Nucleus accumbens (tissue), 56 donors: Measurements from ENCODE around the gene RHOU.
A peak's percentile ranks its signal among the peaks of the same experiment; 100 is the strongest.

Source experiments
- DNase-seq, 56 donors: peaks; one replicate each; lab custom pipeline; 2025; lab: John Stamatoyannopoulos, UW

Gene RHOU

DNA sequence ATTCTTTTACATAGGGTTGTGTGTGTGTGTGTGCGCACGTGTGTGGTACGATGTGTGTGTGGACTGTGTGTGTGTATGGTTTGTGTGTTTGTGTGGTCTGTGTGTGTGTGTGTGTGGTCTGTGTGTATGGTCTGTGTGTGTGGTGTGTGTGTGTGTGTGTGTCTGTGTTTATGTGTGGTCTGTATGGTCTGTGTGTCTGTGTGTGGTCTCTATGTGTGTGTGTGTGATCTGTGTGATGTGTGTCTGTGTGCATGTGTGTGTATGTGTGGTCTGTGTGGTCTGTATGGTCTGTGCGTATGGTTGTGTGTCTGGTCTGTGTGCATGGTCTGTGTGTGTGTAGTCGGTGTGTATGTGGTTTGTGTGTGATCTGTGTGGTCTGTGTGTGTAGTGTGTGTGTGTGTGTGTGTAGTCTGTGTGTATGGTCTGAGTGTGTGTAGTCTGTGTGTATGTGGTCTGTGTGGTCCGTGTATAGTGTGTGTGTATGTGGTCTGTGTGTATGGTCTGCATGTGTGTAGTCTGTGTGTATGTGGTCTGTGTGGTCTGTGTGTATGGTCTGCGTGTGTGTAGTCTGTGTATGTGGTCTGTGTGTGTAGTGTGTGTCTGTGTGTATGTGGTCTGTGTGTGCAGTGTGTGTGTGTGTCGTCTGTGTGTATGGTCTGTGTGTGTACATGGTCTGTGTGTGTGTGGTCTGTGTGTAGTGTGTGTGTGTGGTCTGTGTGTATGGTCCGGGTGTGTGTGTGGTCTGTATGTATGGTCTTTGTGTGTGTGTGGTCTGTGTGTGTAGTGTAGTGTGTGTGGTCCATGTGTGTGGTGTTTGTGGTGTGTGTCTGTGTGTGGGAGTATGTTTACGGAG, 46.8 kb downstream of the RHOU start:
- DNase-seq = no peak

GRCh38 chr1:228782662-228783417, 47.6 kb downstream of the RHOU start:
- DNase-seq = no peak

DNA sequence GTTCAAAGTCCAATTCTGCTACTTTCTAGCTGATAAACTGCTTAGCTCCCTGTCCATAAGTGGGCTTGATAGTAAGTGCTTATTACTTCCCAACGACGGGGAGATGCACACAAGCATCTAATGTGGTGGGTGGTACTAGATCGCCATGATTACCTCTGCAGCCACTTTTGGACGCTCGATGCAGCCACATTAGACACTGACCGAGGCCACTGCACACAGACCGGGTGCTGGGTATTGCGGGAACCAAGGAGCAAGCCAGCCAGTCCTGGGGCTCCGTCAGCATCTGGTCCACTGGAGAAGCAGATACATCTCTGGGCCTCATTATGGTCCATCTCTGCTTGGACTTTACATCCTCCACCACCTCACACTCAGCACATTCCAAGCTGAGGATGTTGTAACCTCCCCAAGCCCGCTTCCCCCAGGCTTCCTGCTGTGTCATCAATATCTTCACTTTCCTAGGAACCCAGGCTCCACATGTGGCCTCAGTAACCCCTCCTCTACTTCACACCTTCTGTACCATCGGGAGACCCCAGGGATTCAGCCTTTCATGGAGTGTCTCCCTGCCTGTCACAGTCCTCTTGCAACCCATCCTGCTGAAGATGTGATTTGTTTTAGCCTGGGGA, 48.2 kb downstream of the RHOU start:
- DNase-seq = no peak

DNA sequence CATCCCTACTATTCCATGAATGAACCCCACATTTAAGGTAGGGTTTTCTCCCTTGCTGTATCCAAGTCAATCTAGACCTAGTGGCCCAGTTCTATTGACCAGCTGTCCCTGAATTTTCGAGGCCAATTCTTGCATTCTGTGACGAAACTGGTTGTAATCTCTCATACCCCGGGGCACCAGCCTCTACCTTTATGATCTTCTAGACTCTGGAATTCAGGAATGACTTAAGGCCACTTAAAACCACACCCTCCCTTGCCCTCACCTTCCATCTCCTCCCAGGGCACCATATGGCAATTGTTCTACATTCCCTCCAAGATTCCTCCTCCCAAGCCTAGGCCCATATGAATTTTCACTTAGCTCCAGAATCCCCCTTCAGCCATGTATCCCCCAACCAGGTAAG, 48.9 kb downstream of the RHOU start:
- no peak for DNase-seq

DNA sequence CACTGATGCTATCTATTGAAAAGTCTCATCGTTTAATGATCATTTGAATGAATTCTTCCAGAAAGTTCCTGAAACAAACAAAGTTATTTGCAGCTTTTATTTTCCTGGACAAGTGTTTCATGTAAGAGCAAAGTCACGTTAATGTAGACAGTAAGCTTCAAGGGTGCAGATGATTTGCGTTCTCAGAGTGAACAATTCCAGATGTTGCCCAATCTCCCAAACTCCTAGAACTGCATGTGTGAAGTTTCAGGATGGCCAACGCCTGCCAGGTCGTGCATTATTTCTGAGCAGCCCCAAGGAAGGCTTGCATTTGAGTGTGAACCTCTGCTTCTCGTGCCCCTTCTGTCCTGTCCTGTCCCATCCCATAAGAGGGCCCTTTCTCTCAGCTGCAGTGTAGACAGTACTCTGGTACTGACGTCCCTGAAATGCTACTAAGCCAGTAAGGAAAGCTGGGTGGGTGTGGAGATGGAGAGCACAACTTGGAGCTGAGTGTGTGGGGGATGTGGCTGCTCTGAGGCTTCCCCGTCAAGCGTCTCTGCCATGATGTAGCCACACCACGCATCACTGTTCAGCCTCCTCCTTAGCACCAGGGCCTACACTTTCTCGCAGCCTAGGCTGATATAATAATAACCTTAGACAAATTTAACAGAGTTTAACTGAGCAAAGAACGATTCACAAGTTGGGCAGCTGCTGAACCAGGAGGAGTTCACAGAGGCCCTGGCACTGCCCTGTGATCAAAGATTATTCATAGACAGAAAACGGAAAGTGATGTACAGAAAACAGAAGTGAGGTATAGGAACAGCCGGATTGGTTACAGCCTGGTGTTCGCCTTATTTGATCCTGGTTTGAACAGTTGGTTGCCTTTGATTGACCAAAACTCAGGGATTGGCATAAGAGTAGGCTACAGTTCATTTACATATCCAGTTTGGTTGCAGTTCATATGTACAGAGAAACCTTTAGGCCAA, 50.4 kb downstream of the RHOU start:
- DNase-seq = no peak

- DNase-seq = no peak
Measured at GRCh38 chr1:228786361-228787129, 51.3 kb downstream of the RHOU start.

- no peak for DNase-seq
Measured at GRCh38 chr1:228791791-228792190, 56.5 kb downstream of the RHOU start.

- DNase-seq = no peak
Measured at GRCh38 chr1:228792601-228793000, 57.3 kb downstream of the RHOU start.

DNA sequence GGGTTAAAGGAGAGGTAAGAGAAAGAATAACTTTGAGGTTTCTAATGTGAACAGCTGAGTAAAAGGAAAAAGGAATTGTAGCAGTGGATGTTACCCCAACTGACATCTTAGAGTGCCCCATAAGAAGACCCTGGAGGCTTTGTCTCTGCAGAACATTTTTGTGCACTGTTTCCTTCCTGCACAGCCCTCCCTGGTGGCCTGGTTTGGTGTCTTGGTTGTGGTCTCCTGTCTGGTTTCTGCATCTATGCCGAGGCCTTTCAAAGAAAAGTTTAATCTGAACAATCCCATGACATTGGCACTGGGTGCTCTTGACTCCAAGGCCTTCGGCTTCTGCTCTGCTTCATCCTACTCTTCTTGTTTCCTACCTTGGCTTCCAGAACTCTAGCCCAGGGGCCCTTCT, 57.8 kb downstream of the RHOU start:
- DNase-seq = no peak

DNA sequence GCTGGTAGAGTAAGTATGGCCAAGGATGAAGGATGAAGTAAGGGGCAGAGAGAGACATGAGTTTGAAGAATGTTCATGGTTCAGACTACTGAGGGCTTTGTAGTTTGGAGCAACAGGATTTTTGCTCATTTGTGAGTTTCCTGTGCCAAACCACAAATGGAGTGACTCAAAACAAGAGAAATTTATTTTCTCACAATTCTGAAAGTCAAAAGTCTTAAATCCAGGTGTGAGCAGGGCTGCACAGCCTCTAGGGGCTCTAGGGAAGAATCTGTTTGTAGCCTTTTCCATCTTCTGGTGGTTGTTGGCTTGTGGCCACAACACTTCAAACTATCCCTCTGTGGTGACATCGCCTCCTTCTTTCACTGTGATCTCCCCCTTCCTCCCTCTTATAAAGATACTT, 58.9 kb downstream of the RHOU start:
- DNase-seq = no peak

DNA sequence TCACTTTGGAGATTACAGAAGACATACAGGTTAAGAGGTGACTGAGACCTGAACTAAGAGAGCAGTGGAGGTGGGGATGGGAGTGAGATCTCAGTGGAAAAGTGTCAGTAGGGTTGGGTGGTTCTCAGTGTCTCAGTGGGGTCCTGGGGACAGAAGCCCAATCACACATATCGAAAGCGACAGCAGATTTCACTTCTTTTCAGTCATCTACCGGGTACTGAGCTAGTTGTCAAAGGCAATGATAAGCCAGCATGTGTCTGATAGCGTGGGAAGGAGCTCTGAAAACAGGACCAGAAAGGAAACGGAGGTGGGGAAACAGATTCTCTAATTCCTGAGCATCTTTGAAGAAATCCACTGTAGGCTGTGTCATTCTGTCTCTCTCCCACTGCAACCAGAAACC, 59.5 kb downstream of the RHOU start:
- peak in 5 of 56 donors; percentile 5 to 31 (median 9) for DNase-seq

DNA sequence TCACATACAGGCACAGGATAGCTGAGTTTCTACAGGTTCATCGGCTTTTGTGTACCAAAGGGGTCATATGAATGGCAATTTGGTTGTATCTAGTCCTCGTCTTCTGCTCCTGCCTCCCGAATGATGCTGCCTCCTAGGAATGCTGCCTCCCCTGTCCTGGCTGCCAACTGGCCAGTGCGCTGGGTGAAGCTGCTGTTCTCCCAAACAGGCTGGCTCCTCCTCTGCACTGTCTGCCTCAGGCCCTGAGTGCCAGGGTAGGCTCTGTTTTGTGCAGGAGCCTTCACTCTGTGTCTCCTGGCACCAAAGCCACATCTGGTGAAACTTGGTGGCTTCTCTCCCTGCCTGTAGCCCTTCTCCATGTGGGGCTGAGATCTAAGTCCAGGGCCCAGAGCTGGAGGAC, 60.3 kb downstream of the RHOU start:
- no peak for DNase-seq
